ENCODE data around the gene TIMMDC1. TPM values are rescaled to one million over a fixed set of nuclear protein-coding genes. Genes with fewer than 3 reads are reported as not detected.

The TIMMDC1 gene, protein sequence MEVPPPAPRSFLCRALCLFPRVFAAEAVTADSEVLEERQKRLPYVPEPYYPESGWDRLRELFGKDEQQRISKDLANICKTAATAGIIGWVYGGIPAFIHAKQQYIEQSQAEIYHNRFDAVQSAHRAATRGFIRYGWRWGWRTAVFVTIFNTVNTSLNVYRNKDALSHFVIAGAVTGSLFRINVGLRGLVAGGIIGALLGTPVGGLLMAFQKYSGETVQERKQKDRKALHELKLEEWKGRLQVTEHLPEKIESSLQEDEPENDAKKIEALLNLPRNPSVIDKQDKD
- 100 to 1,000 TPM in 3 of 4 donors, 10 to 100 TPM in 1; 70.0 to 119 (median 109) TPM for polyA plus RNA-seq (ENCODE audit: insufficient read length in 4 of 4)

DNA sequence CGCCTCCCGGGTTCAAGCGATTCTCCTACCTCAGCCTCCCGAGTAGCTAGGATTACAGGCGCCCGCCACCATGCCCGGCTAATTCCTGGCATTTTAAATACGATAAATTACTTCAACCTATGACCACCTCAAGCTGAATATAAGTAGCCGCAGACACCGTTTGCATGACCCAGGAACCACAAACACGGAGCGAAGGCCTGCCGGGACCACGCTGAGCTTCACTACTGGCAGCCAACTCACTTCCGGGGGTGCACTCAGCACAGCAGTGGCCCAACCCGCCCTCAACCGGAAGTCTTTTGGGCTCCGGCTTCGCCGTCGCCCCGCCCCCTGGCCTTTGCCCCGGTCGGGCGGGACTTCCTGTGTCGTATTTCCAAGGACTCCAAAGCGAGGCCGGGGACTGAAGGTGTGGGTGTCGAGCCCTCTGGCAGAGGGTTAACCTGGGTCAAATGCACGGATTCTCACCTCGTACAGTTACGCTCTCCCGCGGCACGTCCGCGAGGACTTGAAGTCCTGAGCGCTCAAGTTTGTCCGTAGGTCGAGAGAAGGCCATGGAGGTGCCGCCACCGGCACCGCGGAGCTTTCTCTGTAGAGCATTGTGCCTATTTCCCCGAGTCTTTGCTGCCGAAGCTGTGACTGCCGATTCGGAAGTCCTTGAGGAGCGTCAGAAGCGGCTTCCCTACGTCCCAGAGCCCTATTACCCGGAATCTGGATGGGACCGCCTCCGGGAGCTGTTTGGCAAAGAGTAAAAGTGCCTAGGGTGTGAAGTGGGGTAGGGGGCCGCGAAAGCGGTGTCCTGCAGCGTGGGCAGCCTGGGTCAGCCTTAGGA is at the start of gene TIMMDC1:
Gene TIMMDC1, plus strand, starts transcription at position 362 of the 826 bp plus-strand sequence. Its CDS starts 187 bp downstream, at position 549.
- peak; percentile 91 to 96 (median 96) for DNase-seq (ENCODE audit: low read depth in 4 of 4, low spot score in 3 of 4)

DNA sequence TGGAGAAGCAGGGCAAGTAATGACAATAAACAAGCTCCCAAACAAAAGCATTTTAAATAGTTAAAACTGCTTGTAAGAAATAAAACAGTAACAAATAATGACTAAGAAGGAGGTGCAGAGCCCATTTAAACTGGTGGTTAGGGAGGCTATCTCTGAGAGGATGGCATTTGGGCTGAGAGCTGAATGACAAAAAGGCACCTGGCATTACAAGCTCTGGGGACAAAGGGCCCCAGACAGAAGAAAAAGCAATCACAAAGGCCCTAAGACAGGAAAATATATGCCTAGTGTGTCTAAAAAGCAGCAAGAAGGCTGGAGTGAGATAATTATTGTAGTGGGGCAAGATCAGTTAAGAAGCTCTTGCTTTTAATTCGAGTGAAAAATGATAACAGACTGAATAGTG is 44.5 kb upstream of the TIMMDC1 start:
- DNase-seq (ENCODE audit: low read depth in 4 of 4, low spot score in 3 of 4), result no peak

DNA sequence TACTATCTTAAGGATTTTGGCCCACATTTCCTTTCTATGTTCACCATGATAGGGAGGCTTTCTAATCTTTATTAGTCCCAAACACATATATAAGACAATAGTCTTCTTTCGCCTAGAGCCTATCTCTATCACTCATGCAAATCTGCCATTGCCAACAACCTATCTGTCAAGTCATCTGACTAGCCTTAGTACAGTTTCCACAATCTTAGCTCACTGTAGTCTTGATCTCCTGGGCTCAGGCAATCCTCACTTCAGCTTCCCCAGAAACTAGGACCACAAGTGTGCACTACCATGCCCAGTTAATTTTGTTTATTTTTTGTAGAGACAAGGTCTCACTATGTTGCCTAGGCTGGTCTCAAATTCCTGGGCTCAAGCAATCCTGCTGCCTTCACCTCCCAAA is 41.9 kb upstream of the TIMMDC1 start:
- no peak for DNase-seq (ENCODE audit: low read depth in 4 of 4, low spot score in 3 of 4)

DNA sequence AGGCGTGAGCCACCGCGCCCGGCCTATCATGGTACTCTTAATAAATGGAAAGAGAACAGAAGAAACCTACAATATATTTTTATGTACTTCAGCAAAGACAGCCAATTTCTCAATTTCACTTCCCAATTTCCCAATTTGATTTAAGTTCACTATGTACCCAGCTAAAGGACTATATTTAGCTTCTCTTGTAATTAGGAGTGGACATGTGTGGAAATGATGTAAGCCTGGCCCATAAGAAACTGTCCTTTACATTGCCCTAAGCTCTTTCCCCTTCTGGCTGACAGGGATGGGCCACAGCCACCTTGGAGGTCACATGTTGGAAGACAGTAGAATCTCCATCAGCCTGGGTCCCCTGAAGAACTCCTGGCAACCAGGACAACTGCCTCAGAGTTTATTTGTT is 41.1 kb upstream of the TIMMDC1 start:
- no peak for DNase-seq (ENCODE audit: low read depth in 4 of 4, low spot score in 3 of 4)

DNA sequence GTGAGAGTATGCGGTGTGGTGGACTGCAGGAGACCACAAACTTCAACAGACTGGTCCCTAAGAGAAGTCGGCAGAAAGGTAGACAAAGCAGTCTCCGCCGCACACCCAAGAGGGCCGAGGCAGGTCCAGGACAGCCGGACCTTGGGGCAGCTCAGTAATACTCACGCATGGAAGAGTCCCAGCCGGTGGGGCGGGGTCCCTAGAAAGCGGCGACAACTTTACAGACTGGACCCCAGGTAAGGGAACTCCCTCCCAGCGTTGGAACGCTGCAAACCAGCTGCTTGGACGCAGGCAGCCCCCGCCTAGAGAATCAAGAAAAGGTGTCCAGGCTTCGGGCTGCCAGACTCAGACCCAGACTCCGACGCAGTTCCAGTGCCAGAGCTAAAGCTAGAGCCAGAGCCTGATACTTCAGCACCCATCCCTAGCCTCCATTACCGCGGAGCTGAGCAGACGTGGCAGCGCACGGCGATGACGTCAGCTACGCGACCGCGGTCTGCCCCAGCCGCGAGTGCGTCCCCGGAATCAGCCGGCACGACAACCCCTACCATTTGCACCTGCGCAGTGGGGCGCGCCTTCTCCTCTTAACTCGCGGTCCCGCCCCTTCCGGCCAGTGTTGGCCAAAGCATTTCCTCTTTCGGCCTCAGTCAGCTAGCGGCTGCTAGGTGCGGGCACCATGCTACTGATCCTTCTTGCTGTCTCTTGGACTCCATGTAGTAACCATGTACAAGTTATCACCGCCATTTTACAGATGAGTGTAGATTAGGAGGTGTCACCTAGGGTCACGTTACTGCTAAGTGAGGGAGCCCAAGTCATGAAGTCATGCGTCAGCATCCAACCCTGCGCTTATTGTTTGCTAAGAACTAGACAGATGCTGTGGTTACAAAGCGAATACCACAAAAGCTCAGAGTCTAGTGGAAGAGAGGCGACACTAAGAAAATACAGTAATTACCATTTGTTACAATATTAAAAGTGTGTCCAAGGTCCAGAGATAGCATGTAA is 34.9 kb upstream of the TIMMDC1 start, which contains the start of gene TMEM39A:
Gene TMEM39A, minus strand, starts transcription at position 445 of the 999 bp plus-strand sequence. CDS start 1,541 bp downstream, outside the sequence.
- peak; percentile 96 to 97 (median 97) for DNase-seq (ENCODE audit: low read depth in 4 of 4, low spot score in 3 of 4)

DNA sequence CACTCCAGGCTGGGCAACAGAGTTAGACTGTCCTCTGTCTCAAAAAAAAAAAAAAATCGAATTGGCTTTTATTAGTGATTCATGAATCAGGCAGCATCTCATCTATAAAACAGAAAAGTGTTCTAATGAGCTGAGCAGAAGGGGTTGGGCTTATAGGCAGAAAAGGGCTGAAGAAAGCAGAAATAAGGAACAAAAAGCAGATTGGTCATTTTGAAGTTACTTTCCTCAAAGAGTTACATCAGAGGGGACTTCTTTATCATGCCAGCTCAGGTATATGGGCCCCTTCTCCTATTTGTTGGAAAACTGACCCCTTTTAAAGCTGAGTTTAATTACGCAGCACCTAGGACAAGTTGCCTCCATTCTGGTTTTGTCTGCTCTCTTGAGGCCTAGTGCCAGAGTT is 30.3 kb upstream of the TIMMDC1 start:
- DNase-seq (ENCODE audit: low read depth in 4 of 4, low spot score in 3 of 4), result no peak

DNA sequence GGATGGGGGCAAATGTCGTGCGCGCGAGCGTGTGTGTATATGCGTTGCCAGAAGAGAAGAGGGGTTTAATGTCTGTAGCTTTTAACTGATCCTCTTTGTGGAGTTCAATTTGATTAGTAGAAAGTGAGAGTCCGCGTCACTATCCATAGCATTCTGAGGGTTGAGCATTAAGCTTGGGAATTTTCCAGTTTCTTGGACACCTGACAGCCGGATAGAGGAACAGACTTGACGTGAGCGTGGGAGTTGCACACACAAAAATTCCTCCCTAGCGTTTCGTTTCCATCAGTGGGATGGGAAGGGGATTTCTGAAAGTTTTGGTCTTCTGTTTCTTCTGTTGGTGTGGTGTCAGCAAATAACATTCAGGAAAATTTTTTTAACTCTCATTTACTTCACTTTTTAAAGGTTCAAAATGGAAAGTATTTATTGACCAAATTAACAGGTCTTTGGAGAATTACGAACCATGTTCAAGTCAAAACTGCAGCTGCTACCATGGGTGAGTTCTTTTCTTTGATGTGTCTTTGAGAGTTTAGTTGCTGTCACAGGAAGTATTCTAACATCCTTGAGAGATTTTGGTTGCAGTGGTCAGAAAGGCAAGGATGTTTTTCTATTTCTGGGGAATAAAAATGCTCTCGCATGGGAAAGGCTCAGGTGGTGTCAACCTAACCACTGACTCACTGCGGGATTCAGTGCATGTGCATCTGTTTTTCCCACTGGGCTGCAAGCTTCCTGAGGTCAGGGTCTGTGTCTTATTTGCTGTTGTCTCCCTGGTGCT is 28.7 kb upstream of the TIMMDC1 start:
- DNase-seq (ENCODE audit: low read depth in 4 of 4, low spot score in 3 of 4), result peak in 2 of 4 donors; percentile 16 to 24

DNA sequence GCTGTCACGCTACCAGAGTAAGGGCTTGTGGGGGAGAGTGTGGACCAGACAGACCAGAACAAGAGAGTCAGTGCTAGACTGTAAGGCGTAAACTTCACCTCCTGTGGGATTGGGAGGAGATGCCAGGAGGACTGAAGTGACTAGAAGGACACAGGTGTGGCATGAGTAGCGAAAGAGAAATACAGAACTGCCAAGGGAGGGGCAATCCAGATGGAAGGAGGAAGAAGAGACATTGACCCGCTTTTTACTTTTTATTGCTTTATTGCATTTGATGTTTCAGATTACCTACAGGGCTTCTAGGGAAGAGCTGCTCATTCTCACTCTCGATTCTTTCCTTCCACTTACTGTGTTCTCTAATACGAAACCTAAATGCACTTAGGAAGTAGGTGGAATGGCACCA is 27.5 kb upstream of the TIMMDC1 start:
- no peak for DNase-seq (ENCODE audit: low read depth in 4 of 4, low spot score in 3 of 4)

DNA sequence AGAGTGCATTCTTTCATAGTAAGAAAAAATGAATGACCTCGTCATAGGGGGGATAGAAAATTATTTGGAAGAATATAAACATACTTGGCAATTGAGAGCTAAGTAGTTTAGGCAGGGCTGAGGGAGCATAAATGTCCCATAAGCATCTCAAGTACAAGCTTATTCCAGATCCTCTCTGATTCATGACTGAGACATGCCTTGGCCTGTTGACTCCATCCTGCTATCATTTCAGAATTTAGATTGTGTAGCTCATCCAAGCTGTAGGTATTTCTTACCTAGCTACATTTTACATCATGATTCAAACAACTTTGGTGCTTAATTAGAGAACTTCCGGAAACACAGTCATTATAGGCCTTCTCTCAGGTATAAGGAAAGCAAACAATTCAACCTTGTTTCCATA is 17.3 kb upstream of the TIMMDC1 start:
- no peak for DNase-seq (ENCODE audit: low read depth in 4 of 4, low spot score in 3 of 4)

DNA sequence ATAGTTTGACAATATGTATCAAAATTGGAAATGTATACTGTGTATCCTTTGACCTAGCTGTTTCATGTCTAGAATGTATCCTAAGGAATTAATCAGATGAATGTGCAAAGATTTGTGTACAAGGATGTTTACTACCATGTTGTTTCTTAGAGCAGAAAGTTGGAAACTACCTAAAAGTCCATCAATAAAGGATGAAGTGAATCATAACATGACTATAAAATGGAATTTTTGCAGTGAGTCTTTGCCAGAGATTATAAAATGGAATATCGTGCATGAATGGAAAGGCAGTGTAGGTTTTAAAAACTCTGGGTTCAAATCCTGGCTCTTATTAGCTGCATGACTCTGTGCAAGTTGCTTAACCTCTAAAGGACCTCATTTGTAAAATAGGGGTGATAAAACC is 15.2 kb upstream of the TIMMDC1 start:
- no peak for DNase-seq (ENCODE audit: low read depth in 4 of 4, low spot score in 3 of 4)

DNA sequence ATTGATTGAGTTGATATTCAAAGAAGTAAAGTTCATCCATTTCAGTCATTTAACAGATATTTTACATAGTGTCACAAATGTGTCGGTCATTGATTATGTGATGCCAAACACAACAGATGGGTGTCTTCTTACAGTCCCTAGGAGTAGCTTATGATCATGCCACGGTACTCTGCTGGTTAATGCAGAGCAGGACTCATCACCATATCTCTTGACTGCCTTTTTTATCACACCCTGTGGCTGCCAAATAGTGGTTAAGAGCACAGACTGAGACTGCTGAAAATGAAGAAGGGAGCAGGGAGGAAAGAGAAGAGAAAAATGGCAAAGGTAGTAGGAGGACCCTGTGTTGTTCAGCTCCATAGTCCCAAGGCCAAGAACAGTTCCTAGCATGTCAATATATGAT is 12.8 kb upstream of the TIMMDC1 start:
- no peak for DNase-seq (ENCODE audit: low read depth in 4 of 4, low spot score in 3 of 4)

DNA sequence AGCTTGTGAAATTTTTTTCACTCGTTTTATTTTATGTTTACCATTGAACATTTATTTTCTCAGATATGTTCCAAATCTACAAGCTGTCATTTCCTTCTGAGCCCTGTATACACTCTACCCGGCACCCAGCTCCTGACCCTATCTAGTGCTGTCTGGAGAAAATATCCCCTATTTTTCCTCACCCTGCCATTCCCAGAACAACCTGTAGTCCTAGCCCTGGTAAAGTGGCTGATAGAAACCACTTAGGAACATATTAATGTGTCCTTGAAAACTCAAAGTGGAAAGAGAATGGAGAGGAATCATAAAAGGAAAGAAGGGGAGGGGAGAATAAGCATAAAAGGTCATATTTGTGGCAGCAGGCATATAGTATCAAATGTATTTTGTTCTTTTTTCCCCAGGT is 8.2 kb upstream of the TIMMDC1 start:
- DNase-seq (ENCODE audit: low read depth in 4 of 4, low spot score in 3 of 4), result no peak

DNA sequence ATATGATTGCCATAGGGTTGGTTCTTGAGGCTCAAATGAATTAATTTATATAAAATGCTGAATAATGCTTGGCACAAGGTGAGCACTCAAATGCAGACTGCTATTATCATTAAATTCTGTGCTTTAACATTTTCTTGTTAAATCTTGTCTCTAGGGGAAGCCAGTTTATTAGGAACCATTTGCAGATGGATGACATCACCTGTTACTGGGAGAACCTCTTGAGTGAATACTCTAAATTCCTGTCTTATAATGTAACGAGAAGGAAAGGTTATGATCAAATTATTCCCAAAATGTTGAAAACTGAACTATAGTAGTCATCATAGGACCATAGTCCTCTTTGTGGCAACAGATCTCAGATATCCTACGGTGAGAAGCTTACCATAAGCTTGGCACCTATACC is 6.2 kb upstream of the TIMMDC1 start:
- no peak for DNase-seq (ENCODE audit: low read depth in 4 of 4, low spot score in 3 of 4)

DNA sequence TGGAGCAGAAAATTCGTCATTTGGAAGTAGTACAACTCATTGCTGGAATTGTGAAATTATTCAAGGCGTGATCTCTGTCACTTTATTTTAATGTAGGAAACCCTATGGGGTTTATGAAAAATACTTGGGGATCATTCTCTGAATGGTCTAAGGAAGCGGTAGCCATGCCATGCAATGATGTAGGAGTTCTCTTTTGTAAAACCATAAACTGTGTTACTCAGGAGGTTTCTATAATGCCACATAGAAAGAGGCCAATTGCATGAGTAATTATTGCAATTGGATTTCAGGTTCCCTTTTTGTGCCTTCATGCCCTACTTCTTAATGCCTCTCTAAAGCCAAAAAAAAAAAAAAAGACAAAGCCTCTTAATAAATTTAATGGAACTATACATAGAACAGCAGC is 5.5 kb upstream of the TIMMDC1 start:
- DNase-seq (ENCODE audit: low read depth in 4 of 4, low spot score in 3 of 4), result no peak

DNA sequence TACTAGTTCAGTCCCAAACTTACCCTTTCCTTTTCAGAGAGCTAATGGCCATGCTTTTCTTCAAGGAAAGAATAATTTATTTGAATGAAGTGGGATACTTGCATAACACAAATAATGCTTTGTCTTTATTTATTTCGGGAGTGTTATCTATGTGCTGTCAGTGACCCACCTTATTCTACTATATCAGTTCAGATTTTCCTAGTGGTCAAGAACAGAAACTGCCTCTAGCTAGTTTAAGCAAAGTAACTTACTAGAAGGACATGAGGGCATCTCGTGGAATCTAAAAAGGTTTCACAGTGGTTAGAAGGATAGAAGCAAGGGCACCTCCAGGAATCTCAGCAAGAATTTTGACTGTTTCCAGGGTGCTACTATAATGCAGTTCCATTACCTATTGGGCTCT is 3.8 kb upstream of the TIMMDC1 start:
- DNase-seq (ENCODE audit: low read depth in 4 of 4, low spot score in 3 of 4), result no peak

DNA sequence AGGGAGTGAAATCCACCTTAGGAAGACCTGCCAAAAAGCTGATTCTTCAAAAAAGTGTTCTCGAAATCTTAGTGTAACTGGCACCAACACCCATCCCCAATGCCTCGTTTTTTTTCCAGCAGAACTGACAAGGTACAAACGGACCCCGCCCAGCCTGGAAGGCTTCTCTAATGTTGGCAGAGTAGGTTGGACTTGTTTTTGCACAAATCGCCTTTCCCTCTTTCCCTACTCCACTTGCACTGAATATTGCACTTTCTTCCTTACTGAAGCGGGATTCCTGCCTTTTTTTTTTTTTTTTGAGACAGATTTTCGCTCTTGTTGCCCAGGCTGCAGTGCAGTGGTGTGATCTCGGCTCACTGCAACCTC is 544 bp upstream of the TIMMDC1 start:
- DNase-seq (ENCODE audit: low read depth in 4 of 4, low spot score in 3 of 4), result peak in 2 of 4 donors; percentile 5 to 6

DNA sequence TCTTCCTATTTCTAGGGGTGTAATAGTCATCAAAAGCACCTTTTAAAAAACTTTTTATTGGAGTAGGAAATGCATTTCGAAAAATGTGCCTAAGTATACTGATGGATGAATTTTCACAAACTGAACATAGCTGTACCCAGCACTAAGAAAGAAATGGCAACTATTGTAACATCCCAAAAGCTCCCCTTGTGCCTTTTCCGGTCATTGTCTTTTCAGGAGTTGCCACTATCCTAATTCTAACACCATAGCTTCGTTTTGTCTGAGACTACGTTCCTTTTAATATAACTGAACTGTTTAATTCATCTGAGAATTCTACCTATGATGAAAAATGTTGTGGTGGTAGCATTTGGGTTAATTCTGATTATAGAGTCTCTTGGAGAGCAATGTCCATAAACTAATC is 1.9 kb downstream of the TIMMDC1 start:
- no peak for DNase-seq (ENCODE audit: low read depth in 4 of 4, low spot score in 3 of 4)

DNA sequence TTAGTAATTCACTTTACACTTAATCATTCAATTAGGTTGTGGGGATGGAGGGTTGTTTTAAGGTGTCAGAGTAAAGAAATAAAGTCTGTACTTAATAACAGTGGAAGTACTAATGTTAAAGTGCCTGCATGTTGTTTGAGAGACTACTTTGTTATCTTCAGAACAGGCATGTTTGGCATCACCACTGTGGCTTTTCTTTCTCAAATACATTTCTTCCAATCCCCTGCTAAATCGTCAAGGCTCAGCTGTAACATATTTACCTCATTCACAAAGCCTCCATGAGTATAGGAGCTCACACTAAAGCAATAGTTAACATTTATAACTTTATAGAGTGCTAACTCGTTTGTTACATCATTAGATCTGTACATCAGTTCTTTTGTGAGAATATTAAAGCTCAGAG is 2.6 kb downstream of the TIMMDC1 start:
- no peak for DNase-seq (ENCODE audit: low read depth in 4 of 4, low spot score in 3 of 4)

DNA sequence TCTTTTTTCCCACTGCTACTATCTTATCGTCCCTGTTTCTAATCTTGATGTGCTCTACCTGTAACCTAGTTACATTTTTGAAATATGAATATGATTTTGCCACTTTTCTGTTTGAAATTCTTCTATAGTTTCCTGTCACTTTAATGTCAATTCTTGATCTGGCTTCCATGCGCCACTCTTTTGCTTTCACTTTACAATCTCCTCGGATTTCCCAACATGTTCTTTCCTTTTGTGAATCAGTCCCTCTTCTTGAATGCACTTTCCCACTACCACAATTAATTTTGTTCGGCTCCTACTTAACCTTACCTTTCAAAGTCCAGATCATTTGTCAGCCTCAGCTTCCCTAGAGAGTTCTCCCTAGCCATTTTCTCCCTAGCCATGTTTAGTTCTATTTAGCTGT is 8.3 kb downstream of the TIMMDC1 start:
- no peak for DNase-seq (ENCODE audit: low read depth in 4 of 4, low spot score in 3 of 4)

DNA sequence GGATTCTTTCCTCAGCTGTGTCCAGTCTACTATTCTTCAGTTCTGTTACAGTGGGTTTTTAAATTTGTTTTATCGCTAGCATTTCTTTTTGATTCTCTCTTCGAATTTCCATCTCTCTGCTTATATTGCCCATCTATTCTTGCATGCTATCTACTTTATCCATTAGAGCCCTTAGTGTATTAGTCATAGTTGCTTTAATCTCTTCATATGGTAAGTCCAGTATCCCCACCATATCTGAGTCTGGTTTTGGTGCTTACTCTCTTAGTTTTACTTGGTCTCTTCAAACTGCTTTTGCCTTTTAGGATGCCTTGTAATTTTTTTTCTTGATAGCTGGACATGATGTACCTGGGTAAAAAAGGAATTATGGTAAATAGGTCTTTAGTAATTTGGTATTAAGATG is 9.1 kb downstream of the TIMMDC1 start:
- DNase-seq (ENCODE audit: low read depth in 4 of 4, low spot score in 3 of 4), result no peak

Data from left renal pelvis (tissue), 4 donors.